ENCODE measurements around the gene KRT80. TPM values are rescaled to one million over a fixed set of nuclear protein-coding genes. Genes with fewer than 3 reads are reported as not detected.

KRT80 gene
- polyA plus RNA-seq, 1 experiment = 2.1 TPM

DNA sequence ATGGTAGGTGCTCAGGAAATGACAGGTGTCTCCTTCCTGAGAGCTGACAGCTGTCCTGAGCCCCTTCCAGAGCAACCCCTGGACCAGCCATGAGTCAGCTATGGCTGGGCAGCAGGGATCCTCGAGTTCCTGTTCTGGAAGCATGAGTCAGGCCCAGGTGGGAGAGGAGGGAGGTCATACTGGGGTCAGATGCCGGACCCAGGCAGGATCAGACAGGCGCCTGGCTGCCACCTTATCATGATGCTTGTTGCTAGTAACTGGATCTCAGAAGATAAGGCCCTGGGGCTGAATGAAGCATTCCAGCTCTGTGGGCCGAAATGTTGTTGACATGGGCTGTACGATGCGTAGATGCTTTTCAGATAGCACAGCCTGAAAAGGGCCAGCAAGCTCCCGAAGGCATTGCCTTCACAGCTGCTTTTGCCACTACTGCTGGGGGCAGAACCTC is 23.8 kb upstream of the KRT80 start:
- ChIA-PET POLR2A (interaction anchor here (0.8 kb wide), 1 partner anchor 23 kb away, joined by 3 read pairs; the partner anchor contains the start of gene KRT80), CTCF (interaction anchor here (0.6 to 6.5 kb wide), 8 partner anchors 10 to 655 kb away, joined by 3 to 50 read pairs (median 4); no protein-coding TSS in a partner anchor)
- no peak for DNase-seq (ENCODE audit: low read depth, low spot score)
- H3K27ac ChIP-seq (ENCODE audit: low read depth, low read length) = no peak overlapping the region
- H3K4me3 ChIP-seq (ENCODE audit: low read depth, low read length) = no peak overlapping the region
- no peaks in the 10 kb centered on the region for H3K9me3 ChIP-seq (ENCODE audit: control insufficient read depth, insufficient read depth, low read length)
- H3K27me3 ChIP-seq (ENCODE audit: control insufficient read depth, insufficient read depth, low read length) = no peaks in the 10 kb centered on the region
- TF ChIP-seq, protein P1, sequence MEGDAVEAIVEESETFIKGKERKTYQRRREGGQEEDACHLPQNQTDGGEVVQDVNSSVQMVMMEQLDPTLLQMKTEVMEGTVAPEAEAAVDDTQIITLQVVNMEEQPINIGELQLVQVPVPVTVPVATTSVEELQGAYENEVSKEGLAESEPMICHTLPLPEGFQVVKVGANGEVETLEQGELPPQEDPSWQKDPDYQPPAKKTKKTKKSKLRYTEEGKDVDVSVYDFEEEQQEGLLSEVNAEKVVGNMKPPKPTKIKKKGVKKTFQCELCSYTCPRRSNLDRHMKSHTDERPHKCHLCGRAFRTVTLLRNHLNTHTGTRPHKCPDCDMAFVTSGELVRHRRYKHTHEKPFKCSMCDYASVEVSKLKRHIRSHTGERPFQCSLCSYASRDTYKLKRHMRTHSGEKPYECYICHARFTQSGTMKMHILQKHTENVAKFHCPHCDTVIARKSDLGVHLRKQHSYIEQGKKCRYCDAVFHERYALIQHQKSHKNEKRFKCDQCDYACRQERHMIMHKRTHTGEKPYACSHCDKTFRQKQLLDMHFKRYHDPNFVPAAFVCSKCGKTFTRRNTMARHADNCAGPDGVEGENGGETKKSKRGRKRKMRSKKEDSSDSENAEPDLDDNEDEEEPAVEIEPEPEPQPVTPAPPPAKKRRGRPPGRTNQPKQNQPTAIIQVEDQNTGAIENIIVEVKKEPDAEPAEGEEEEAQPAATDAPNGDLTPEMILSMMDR (IDR thresholded peaks at IDR 0.05; ENCODE audit: low read depth, low read length) = no peak

DNA sequence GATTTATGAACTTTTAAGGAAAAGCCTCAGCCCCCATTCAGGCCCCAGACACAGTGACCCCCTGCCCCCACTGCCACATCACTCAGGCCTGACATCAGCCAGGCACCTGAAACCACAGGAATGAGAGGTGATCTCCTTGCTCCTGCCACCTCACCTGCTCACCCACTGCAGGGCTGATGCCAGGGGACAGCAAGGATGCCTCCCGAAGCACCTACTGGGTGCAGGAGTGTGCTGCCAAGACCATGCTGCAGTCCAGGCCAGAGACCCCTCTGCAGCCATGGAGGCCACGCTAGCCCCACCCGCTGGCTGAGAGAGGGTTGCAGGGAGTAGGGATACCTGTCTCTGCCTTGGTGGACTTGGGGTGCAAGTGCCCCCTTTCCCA is 22.6 kb upstream of the KRT80 start:
- POLR2A ChIA-PET = no interaction called here
- CTCF ChIA-PET = interaction anchor here (0.9 to 6.5 kb wide), 9 partner anchors 9 to 95 kb away, joined by 3 to 50 read pairs (median 3); no protein-coding TSS in a partner anchor
- TF ChIP-seq, protein P1 (IDR thresholded peaks at IDR 0.05; ENCODE audit: low read depth, low read length) = no peak
- no peak overlapping the region for H3K4me3 ChIP-seq (ENCODE audit: low read depth, low read length)
- no peaks in the 10 kb centered on the region for H3K27me3 ChIP-seq (ENCODE audit: control insufficient read depth, insufficient read depth, low read length)
- no peaks in the 10 kb centered on the region for H3K9me3 ChIP-seq (ENCODE audit: control insufficient read depth, insufficient read depth, low read length)
- no peak for DNase-seq (ENCODE audit: low read depth, low spot score)
- H3K27ac ChIP-seq (ENCODE audit: low read depth, low read length) = no peak overlapping the region

- ChIA-PET CTCF (interaction anchor here (0.6 to 6.5 kb wide), 22 partner anchors 8 to 666 kb away, joined by 3 to 50 read pairs (median 4); partner anchors contain the start of gene KRT80), POLR2A (interaction anchor here (0.6 to 1.0 kb wide), 2 partner anchors 22 to 123 kb away, joined by 4 to 7 read pairs; partner anchors contain the start of gene KRT80)
- H3K4me3 ChIP-seq (ENCODE audit: low read depth, low read length) = no peak overlapping the region
- no peaks in the 10 kb centered on the region for H3K9me3 ChIP-seq (ENCODE audit: control insufficient read depth, insufficient read depth, low read length)
- H3K27me3 ChIP-seq (ENCODE audit: control insufficient read depth, insufficient read depth, low read length) = no peaks in the 10 kb centered on the region
- H3K27ac ChIP-seq (ENCODE audit: low read depth, low read length) = no peak overlapping the region
- TF ChIP-seq, protein P1 (IDR thresholded peaks at IDR 0.05; ENCODE audit: low read depth, low read length) = peak; percentile 99
- DNase-seq (ENCODE audit: low read depth, low spot score) = peak; percentile 61
Observed at GRCh38 chr12:52213564-52214420, 22.0 kb upstream of the KRT80 start.

GRCh38 chr12:52212701-52213563 is 21.1 kb upstream of the KRT80 start:
- H3K27me3 ChIP-seq (ENCODE audit: control insufficient read depth, insufficient read depth, low read length) = no peaks in the 10 kb centered on the region
- TF ChIP-seq, protein P1 (IDR thresholded peaks at IDR 0.05; ENCODE audit: low read depth, low read length) = no peak
- H3K9me3 ChIP-seq (ENCODE audit: control insufficient read depth, insufficient read depth, low read length) = no peaks in the 10 kb centered on the region
- ChIA-PET CTCF (interaction anchor here (0.6 to 6.5 kb wide), 23 partner anchors 9 to 667 kb away, joined by 3 to 50 read pairs (median 4); partner anchors contain the start of gene KRT80), POLR2A (interaction anchor here (1.0 kb wide), 1 partner anchor 21 kb away, joined by 4 read pairs; the partner anchor contains the start of gene KRT80)
- no peak overlapping the region for H3K27ac ChIP-seq (ENCODE audit: low read depth, low read length)
- no peak overlapping the region for H3K4me3 ChIP-seq (ENCODE audit: low read depth, low read length)
- DNase-seq (ENCODE audit: low read depth, low spot score) = no peak
